Measurements from ENCODE around the gene NME9. TPM values are rescaled to one million over a fixed set of nuclear protein-coding genes. Genes with fewer than 3 reads are reported as not detected.

NME9 gene
- total and polyA plus RNA-seq, 5 experiments from 2014 or later: 0.26 to 2.1 (median 1.0) TPM; not detected in 1

- POLR2A ChIA-PET: no interaction called here
- DNase-seq (no peak), ATAC-seq (no peak)
- Mint-ChIP-seq H3K4me1 (peaks cover 14 to 41% (median 34%) of the 10 kb centered on the region in 4 donors), H3K4me3 (no peak overlapping the region), H3K9me3 (no peaks in the 10 kb centered on the region), H3K27ac (peak overlapping the region in 1 of 10 donors; percentile 9), H3K36me3 (no peaks in the 10 kb centered on the region), H3K27me3 (peaks cover 0 to 3% (median 0%) of the 10 kb centered on the region in 5 donors)
Measured at GRCh38 chr3:138323971-138324370, 5.7 kb downstream of the NME9 start.

GRCh38 chr3:138317687-138318086, 12.0 kb downstream of the NME9 start:
- no peaks in the 10 kb centered on the region for H3K36me3 Mint-ChIP-seq
- ATAC-seq (no peak), DNase-seq (no peak)
- peaks cover 4 to 24% (median 13%) of the 10 kb centered on the region in 4 donors for H3K4me1 Mint-ChIP-seq
- POLR2A ChIA-PET: no interaction called here
- no peak overlapping the region for H3K27ac Mint-ChIP-seq
- no peak overlapping the region for H3K4me3 Mint-ChIP-seq
- H3K9me3 Mint-ChIP-seq: peaks cover 0 to 3% (median 0%) of the 10 kb centered on the region in 9 donors
- H3K27me3 Mint-ChIP-seq: peaks cover 0 to 1% (median 0%) of the 10 kb centered on the region in 5 donors

- Mint-ChIP-seq H3K4me3 (no peak overlapping the region), H3K36me3 (peaks cover 4 to 17% (median 16%) of the 10 kb centered on the region in 3 donors), H3K27me3 (peaks cover 0 to 17% (median 1%) of the 10 kb centered on the region in 5 donors), H3K27ac (no peak overlapping the region), H3K9me3 (peaks cover 7 to 32% (median 22%) of the 10 kb centered on the region in 9 donors), H3K4me1 (no peaks in the 10 kb centered on the region)
- no peak for DNase-seq
- POLR2A ChIA-PET: no interaction called here
- ATAC-seq: no peak
Measured at GRCh38 chr3:138314751-138315150, 14.9 kb downstream of the NME9 start.

DNA sequence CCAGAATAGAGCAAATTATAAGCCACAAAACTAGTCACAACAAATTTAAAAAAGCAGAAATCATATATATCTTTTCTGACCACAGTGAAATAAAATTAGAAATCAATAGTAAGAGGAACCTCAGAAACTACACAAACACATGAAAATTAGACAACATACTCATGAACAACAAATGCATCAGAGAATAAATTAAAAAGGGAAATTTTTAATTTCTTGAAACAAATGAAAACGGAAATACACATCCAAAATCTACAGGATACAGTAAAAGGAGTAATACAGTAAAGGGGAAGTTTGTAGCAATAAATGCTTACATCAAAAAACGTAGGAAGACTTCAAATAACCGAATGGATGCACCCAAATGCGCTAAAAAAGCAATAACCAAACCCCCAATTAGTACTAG, 19.2 kb downstream of the NME9 start:
- Mint-ChIP-seq H3K36me3 (peaks cover 7 to 30% (median 25%) of the 10 kb centered on the region in 3 donors), H3K27me3 (peaks cover 0 to 21% (median 1%) of the 10 kb centered on the region in 5 donors), H3K4me1 (peaks cover 0 to 3% (median 0%) of the 10 kb centered on the region in 4 donors), H3K9me3 (peaks cover 8 to 52% (median 34%) of the 10 kb centered on the region in 9 donors), H3K27ac (no peak overlapping the region), H3K4me3 (no peak overlapping the region)
- ATAC-seq (no peak), DNase-seq (no peak)
- POLR2A ChIA-PET: no interaction called here

DNA sequence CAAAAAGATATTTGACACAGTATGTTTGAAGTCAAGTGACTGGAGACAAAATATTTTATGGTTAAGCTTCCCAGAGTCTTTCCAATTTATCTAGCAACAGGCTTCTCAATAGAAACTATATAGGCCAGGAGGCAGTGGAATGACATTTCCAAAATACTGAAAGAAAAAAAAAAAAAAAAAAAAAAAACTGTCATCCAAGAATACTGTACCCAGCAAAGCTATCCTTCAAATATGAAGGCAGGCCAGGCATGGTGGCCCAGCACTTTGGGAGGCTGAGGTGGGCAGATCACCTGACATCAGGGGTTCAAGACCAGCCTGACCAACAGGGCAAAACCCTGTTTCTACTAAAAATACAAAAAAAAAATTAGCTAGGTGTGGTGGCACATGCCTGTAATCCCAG, 20.9 kb downstream of the NME9 start:
- DNase-seq (no peak), ATAC-seq (no peak)
- peaks cover 0 to 21% (median 1%) of the 10 kb centered on the region in 5 donors for H3K27me3 Mint-ChIP-seq
- H3K4me1 Mint-ChIP-seq: peaks cover 0 to 3% (median 0%) of the 10 kb centered on the region in 4 donors
- POLR2A ChIA-PET: interaction anchor here (0.6 kb wide), 2 partner anchors 52 to 84 kb away, joined by 4 to 6 read pairs; no protein-coding TSS in a partner anchor
- H3K36me3 Mint-ChIP-seq: peaks cover 7 to 30% (median 25%) of the 10 kb centered on the region in 3 donors
- peaks cover 8 to 52% (median 34%) of the 10 kb centered on the region in 9 donors for H3K9me3 Mint-ChIP-seq
- H3K4me3 Mint-ChIP-seq: no peak overlapping the region
- H3K27ac Mint-ChIP-seq: no peak overlapping the region

GRCh38 chr3:138307899-138308298, 21.8 kb downstream of the NME9 start:
- no peak overlapping the region for H3K4me3 Mint-ChIP-seq
- POLR2A ChIA-PET: no interaction called here
- peaks cover 7 to 30% (median 25%) of the 10 kb centered on the region in 3 donors for H3K36me3 Mint-ChIP-seq
- peak overlapping the region in 1 of 10 donors; percentile 21 for H3K27ac Mint-ChIP-seq
- H3K27me3 Mint-ChIP-seq: peaks cover 0 to 21% (median 1%) of the 10 kb centered on the region in 5 donors
- ATAC-seq: no peak
- H3K4me1 Mint-ChIP-seq: peaks cover 0 to 3% (median 0%) of the 10 kb centered on the region in 4 donors
- no peak for DNase-seq
- H3K9me3 Mint-ChIP-seq: peaks cover 8 to 52% (median 34%) of the 10 kb centered on the region in 9 donors

GRCh38 chr3:138303474-138303873, 26.2 kb downstream of the NME9 start:
- ATAC-seq: no peak

GRCh38 chr3:138300647-138301046, 29.0 kb downstream of the NME9 start:
- Mint-ChIP-seq H3K27me3 (no peaks in the 10 kb centered on the region), H3K4me1 (peaks cover 0 to 4% (median 1%) of the 10 kb centered on the region in 4 donors), H3K4me3 (no peak overlapping the region), H3K9me3 (no peaks in the 10 kb centered on the region), H3K27ac (peak overlapping the region in 1 of 10 donors; percentile 38), H3K36me3 (peaks cover 0 to 27% (median 4%) of the 10 kb centered on the region in 3 donors)
- no peak for DNase-seq
- no peak for ATAC-seq
- POLR2A ChIA-PET: no interaction called here

More at GRCh38 chr3:138303474-138303873, 26.2 kb downstream of the NME9 start:
- POLR2A ChIA-PET: no interaction called here
- Mint-ChIP-seq H3K27ac (no peak overlapping the region), H3K4me3 (no peak overlapping the region), H3K36me3 (peaks cover 9 to 13% (median 11%) of the 10 kb centered on the region in 3 donors), H3K4me1 (peaks cover 0 to 7% (median 1%) of the 10 kb centered on the region in 4 donors), H3K9me3 (peaks cover 0 to 16% (median 11%) of the 10 kb centered on the region in 9 donors), H3K27me3 (peaks cover 0 to 4% (median 0%) of the 10 kb centered on the region in 5 donors)
- no peak for DNase-seq

GRCh38 chr3:138297876-138298275, 31.8 kb downstream of the NME9 start:
- no peak overlapping the region for H3K4me3 Mint-ChIP-seq
- POLR2A ChIA-PET: no interaction called here
- no peak for ATAC-seq
- H3K4me1 Mint-ChIP-seq: peaks cover 0 to 9% (median 1%) of the 10 kb centered on the region in 4 donors
- H3K27ac Mint-ChIP-seq: peak overlapping the region in 5 of 10 donors; percentile 6 to 74 (median 23)
- no peaks in the 10 kb centered on the region for H3K9me3 Mint-ChIP-seq
- peaks cover 0 to 46% (median 5%) of the 10 kb centered on the region in 3 donors for H3K36me3 Mint-ChIP-seq
- no peaks in the 10 kb centered on the region for H3K27me3 Mint-ChIP-seq
- DNase-seq: no peak

GRCh38 chr3:138297059-138297607, 32.5 kb downstream of the NME9 start:
- DNase-seq: no peak
- Mint-ChIP-seq H3K4me3 (no peak overlapping the region), H3K27me3 (no peaks in the 10 kb centered on the region), H3K36me3 (peaks cover 4 to 50% (median 5%) of the 10 kb centered on the region in 3 donors), H3K9me3 (no peaks in the 10 kb centered on the region), H3K4me1 (peaks cover 0 to 11% (median 1%) of the 10 kb centered on the region in 4 donors), H3K27ac (peak overlapping the region in 5 of 10 donors; percentile 25 to 73 (median 47))
- no peak for ATAC-seq
- POLR2A ChIA-PET: no interaction called here

DNA sequence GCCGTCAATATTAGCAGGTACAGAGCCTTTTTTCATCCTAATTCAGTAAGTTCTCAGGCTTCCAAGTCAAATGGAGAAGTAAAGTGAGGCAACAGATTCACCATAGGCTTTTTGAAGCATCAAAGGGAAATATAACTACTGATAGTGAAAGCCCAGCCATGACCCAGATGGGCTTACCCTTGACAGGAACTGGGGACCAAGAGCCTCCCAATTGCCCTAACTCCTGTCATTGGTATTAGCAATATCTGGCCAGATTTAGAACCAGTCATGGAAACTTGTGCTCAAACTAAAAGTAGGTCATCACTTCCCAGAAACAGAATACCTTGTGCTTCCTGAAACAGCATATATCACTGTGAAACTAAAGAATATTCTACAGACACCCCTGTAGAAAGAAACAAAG, 33.0 kb downstream of the NME9 start:
- H3K27ac Mint-ChIP-seq: peak overlapping the region in 4 of 10 donors; percentile 25 to 73 (median 38)
- DNase-seq: no peak
- peaks cover 0 to 11% (median 1%) of the 10 kb centered on the region in 4 donors for H3K4me1 Mint-ChIP-seq
- no peak for ATAC-seq
- H3K9me3 Mint-ChIP-seq: no peaks in the 10 kb centered on the region
- no peaks in the 10 kb centered on the region for H3K27me3 Mint-ChIP-seq
- H3K36me3 Mint-ChIP-seq: peaks cover 4 to 55% (median 7%) of the 10 kb centered on the region in 3 donors
- POLR2A ChIA-PET: no interaction called here
- H3K4me3 Mint-ChIP-seq: no peak overlapping the region

GRCh38 chr3:138289701-138290100, 40.0 kb downstream of the NME9 start:
- Mint-ChIP-seq H3K4me1 (peaks cover 0 to 14% (median 0%) of the 10 kb centered on the region in 4 donors), H3K27ac (peak overlapping the region in 5 of 10 donors; percentile 9 to 88 (median 24)), H3K36me3 (peaks cover 4 to 57% (median 30%) of the 10 kb centered on the region in 3 donors), H3K4me3 (no peak overlapping the region), H3K27me3 (no peaks in the 10 kb centered on the region), H3K9me3 (no peaks in the 10 kb centered on the region)
- POLR2A ChIA-PET: no interaction called here
- ATAC-seq (no peak), DNase-seq (no peak)

GRCh38 chr3:138289260-138289659, 40.4 kb downstream of the NME9 start:
- Mint-ChIP-seq H3K9me3 (no peaks in the 10 kb centered on the region), H3K36me3 (peaks cover 4 to 54% (median 30%) of the 10 kb centered on the region in 3 donors), H3K27me3 (no peaks in the 10 kb centered on the region), H3K27ac (peak overlapping the region in 5 of 10 donors; percentile 6 to 82 (median 54)), H3K4me1 (peaks cover 0 to 14% (median 0%) of the 10 kb centered on the region in 4 donors), H3K4me3 (no peak overlapping the region)
- ATAC-seq (no peak), DNase-seq (no peak)
- POLR2A ChIA-PET: no interaction called here
